Activated effector memory CD4-positive, alpha-beta T cell treated with Interleukin-2 at 50 U/mL for 16 hours (primary cell): ENCODE results near the gene LITAFD.
A peak's percentile ranks its signal among the peaks of the same experiment; 100 is the strongest.
"Not testable (repeated sequence)": the region's sequence is repeated elsewhere in the genome, so short reads cannot be mapped to it uniquely, and the experiment has no call there.

ENCODE experiments used
- DNase-seq: peaks from one replicate; pipeline ENCODE4 v3.0.0-alpha.2; 2020

The LITAFD gene

GRCh38 chr16:8858994-8859912 lies 22.9 kb upstream of the LITAFD start:
- no peak for DNase-seq

DNA sequence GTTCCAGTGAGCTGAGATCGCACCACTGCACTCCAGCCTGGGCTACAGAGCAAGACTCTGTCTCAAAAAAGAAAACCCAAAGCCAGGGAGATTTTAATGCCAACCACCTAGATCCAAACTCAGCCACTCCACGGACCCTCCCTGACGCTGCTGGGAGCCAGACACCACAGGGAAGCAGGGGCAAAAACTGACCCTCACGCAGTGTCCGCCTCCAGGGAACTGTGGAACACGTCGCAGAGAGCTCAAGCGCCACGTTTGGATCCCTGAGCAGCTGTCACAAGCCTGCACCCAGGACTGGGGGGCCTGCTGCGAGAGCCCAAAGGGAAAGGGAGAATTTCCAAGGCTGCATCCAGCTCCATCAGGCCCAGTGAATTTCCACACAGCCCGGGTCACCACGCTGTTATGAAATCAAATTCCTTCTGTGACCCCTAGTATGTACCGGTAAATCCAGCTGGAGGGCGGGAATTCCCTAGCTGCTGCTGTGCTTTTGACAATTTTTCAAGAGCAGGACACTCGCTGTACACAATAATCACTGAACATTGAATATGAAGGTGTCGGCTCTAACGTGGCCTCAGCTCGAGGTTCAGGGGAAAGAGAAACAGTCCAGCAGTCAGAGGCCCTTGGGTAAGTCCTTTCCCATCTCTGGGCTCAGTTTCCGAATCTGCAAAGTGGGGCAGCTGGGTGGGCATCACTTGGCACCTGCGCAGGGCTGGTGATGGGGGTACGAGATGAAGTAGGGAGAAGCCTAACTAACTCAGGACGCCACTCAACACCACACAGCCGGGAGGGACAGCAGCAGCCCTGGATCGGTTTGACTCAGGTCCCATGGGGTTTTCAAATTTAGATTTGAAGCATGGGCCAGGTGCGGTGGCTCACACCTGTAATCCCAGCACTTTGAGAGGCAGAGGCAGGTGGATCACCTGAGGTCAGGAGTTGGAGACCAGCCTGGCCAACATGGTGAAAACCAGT lies 22.0 kb upstream of the LITAFD start:
- no peak for DNase-seq

GRCh38 chr16:8861563-8862308 lies 20.4 kb upstream of the LITAFD start:
- DNase-seq: no peak

GRCh38 chr16:8862309-8863130 lies 19.6 kb upstream of the LITAFD start:
- no peak for DNase-seq

DNA sequence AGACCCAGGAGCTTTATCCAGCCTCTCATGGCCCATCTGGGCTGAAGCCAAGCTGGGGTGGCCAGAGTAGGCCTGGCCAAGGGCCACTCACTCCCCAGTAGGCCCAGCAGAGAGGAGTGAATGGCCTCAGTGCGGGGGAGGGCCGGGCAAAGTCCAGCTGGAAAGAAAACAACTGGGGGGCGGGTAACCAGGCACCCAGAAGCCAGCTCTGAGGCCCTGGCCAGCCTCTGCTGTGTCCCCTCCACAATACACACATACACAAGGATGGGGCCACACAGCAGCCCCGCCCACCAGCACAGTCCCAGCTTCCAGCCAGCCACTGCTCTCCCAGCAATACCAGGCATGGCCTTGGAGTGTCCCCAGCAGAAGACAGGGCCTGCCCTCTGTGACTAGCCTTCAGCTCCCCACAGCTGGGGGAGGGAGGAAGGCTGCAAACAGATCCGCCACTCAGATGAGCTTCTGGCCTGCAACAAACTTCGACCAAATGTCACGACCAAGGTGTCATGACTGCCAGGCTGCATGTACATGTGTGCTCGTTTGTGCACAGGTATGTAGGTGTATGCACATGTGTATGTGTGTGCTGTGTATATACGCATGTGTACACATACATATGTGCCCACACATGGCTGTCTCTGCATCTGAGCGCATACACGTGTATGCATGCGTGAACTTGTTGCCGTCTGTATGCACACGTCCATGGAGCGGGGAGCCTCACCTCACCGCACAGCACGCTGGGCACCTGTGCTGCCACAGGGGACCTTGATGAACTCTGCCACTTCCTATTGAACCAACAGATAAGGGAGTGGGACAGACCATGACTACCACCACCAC lies 18.3 kb upstream of the LITAFD start:
- no peak for DNase-seq

DNA sequence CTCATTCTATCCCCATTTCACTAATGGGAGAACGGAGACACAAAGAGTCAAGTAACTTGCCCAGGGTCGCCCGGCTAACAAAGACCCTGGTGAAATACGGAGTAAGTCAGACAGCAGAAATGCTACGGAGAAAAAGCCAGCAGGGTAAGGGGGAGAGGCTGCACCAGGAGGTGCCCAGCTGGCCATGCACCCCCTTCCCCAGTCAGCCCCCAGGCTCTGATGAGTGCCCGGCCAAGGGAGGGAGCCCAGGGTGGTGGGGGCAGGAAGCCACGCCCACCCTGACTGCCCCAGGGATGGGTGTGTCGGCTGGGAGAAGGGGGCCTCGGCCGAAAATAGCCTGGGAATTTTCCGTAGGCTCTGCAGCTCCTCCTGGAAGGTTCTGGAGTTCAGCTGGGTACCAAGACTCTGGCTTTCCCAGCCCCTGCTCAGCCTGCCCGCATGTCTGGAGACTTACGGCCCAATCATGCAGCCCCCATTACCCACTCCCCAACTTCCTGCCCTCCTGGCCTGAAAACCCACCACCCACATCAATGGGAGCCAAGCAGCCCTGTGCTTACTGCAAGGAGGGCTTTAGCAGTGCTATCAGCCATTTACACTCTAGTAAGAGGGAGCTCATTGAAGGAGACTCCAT lies 17.6 kb upstream of the LITAFD start:
- DNase-seq: no peak

DNA sequence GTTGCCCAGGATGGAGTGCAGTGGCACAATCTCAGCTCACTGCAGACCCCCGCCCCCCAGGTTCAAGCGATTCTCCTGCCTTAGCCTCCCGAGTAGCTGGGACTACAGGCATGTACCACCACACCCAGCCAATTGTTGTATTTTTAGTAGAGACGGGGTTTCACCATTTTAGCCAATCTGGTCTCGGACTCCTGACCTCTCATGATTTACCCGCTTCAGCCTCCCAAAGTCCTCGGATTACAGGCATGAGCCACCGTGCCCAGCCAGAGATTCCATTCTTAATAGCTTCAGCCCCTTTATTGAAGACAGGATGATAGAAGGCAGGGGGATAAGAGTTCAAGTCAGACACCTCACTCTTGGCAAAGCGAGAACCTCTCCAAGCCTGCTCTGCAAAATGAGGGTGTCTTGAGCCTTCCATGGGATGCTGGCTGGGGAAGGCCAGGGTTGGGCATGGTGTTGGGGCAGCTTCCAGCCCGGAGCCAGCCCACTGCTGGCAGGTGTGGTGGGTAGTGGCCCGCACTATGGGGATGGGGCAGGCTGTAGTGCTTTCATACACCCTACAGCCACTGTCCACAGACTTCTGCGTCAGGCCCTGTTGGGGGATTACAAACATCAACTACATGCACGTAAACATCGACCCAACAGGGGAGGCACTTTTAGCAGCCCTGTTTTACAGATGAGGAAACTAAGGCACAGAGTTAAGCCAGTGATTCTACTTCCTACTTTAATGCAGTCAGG lies 16.8 kb upstream of the LITAFD start:
- no peak for DNase-seq

- no peak for DNase-seq
These were observed 15.8 kb upstream of the LITAFD start for GRCh38 chr16:8866118-8866883.

- DNase-seq: no peak
These were observed 15.3 kb upstream of the LITAFD start for GRCh38 chr16:8866884-8867215.

- no peak for DNase-seq
These were observed 14.8 kb upstream of the LITAFD start for GRCh38 chr16:8867216-8867931.

DNA sequence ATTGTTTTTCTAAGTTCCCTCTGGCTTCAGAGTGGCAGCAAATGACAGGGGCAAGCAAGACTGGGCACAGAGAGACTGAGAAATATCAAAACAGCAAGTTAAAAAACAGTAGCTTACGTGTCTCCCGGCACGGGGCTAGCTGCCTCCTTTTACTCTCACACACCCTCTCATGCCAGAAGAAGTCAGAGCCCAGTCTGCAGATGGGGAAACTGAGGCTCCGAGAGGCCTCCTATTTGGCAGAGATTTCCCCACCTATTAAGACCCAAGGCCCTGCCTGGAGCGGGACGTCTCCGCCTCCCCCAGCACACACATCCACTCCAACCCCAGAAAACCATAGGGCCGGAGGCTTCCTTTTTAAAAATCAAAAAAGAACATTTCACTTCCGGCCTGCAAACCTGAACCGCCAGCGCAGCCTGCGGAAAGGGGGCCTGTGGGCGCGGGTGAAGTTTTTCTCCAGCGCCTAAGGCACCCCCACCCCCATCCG lies 14.2 kb upstream of the LITAFD start:
- DNase-seq: peak; percentile 62

- peak; percentile 83 for DNase-seq
These were observed 13.5 kb upstream of the LITAFD start, which contains the start of gene CARHSP1 for GRCh38 chr16:8868416-8869211. CARHSP1 (minus strand) TSS chr16:8869006; CDS start chr16:8859328, 9,678 bp downstream.

- DNase-seq: no peak
These were observed 12.8 kb upstream of the LITAFD start for GRCh38 chr16:8869212-8869987.

DNA sequence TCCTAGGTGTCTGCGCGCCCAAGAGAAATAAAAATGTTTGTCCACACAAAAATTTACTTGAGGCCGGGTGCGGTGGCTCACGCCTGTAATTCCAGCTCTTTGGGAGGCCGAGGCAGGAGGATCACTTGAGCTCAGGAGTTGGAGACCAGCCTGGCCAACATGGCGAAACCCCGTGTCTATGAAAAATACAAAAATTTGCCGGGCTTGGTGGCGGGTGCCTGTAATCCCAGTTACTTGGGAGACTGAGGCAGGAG lies 12.2 kb upstream of the LITAFD start:
- DNase-seq: not testable (repeated sequence)

GRCh38 chr16:8872071-8872470 lies 10.1 kb upstream of the LITAFD start:
- DNase-seq: no peak

- DNase-seq: no peak
These were observed 8.9 kb upstream of the LITAFD start for GRCh38 chr16:8872967-8873865.
